HL-60/S4 (cell line): ENCODE results near the gene MIDN.

Source experiments
- in situ Hi-C: fragments of 300-500 bp; cut with MboI; formaldehyde crosslinking; loops from 2 replicates; pipeline ENCODE4 v1.14.3; 2022; ENCODE audit warnings: low sequenced_read_pairs

MIDN gene

GRCh38 chr19:1245494-1246264 is 2.7 kb upstream of the MIDN start:
- in situ Hi-C loops: loop anchor here (10.0 kb wide), 1 partner anchor 321 kb away; the partner anchor contains the start of gene ARID3A

- in situ Hi-C loops: loop anchor here (10.0 kb wide), 1 partner anchor 322 kb away; the partner anchor contains the start of gene ARID3A
Observed at GRCh38 chr19:1246265-1247087, 1.9 kb upstream of the MIDN start.

- in situ Hi-C loops: loop anchor here (10.0 kb wide), 1 partner anchor 323 kb away; the partner anchor contains the start of gene ARID3A
Observed at GRCh38 chr19:1247748-1248138, 640 bp upstream of the MIDN start.

- in situ Hi-C loops: loop anchor here (10.0 kb wide), 1 partner anchor 324 kb away; the partner anchor contains the start of gene ARID3A
Observed at GRCh38 chr19:1248786-1249297, 459 bp downstream of the MIDN start.

GRCh38 chr19:1249298-1249989 is 1.1 kb downstream of the MIDN start:
- in situ Hi-C loops: loop anchor here (10.0 kb wide), 1 partner anchor 325 kb away; the partner anchor contains the start of gene ARID3A

GRCh38 chr19:1249990-1250436 is 1.6 kb downstream of the MIDN start:
- in situ Hi-C loops: loop anchor here (10.0 kb wide), 1 partner anchor 325 kb away; the partner anchor contains the start of gene ARID3A

- in situ Hi-C loops: no loop called here
Observed at GRCh38 chr19:1250437-1251260, 2.3 kb downstream of the MIDN start.

- in situ Hi-C loops: no loop called here
Observed at GRCh38 chr19:1251330-1252220, 3.2 kb downstream of the MIDN start.

GRCh38 chr19:1252221-1252820 is 3.9 kb downstream of the MIDN start:
- in situ Hi-C loops: no loop called here

GRCh38 chr19:1252821-1253513 is 4.6 kb downstream of the MIDN start:
- in situ Hi-C loops: no loop called here

- in situ Hi-C loops: no loop called here
Observed at GRCh38 chr19:1253514-1254080, 5.2 kb downstream of the MIDN start.

GRCh38 chr19:1254081-1254527 is 5.7 kb downstream of the MIDN start:
- in situ Hi-C loops: no loop called here

GRCh38 chr19:1254530-1255185 is 6.3 kb downstream of the MIDN start:
- in situ Hi-C loops: no loop called here

- in situ Hi-C loops: no loop called here
Observed at GRCh38 chr19:1255186-1256161, 7.1 kb downstream of the MIDN start.

GRCh38 chr19:1256646-1257474 is 8.5 kb downstream of the MIDN start:
- in situ Hi-C loops: no loop called here
